Stimulated activated CD4-positive, alpha-beta T cell treated with anti-CD3 and anti-CD28 coated beads, Interleukin-1b, Interleukin-23, amount 100 ng/mL, for 48 hours (primary cell): Measurements from ENCODE around the gene DOCK1.

Source experiments
- DNase-seq: peaks from one replicate; pipeline ENCODE4 v3.0.0-alpha.2; 2020

The DOCK1 gene

DNA sequence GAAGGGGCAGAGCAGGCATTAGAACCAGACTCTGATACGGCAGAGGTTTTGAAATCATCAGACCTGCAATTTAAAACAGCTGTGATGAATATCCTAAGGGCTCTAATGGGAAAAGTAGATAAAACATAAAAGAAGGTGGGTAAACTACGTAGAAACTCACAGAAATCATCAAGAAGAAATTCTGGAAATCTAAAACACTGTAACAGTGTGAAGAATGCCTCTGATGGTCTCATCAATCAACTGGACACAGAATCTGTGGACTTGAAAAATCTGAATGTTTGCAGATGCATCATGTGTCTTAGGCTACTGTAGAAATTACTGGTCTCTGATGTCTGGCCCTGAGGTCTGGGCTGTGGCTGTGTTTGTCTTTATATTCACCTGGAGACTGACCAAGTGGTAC lies 470.8 kb downstream of the DOCK1 start:
- DNase-seq, result no peak

DNA sequence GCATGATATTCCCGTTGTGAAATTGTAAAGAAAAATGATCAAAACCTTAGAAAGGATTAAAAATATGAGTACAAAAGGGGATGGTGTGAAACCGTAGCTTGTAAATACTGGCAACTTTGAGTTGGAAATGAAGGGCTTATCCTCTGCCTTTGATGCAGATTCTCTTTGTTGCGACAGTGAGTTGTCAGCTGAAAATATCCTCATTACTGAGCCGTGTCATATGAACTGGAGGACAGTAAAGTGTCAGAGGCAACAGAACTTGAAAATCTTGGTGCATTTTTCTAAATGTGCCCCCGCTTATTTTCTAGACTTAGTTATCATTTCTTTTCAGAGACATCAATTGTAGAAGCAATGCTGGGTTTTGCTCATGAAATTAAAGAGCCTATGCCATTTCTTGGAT lies 473.4 kb downstream of the DOCK1 start:
- DNase-seq, result no peak

DNA sequence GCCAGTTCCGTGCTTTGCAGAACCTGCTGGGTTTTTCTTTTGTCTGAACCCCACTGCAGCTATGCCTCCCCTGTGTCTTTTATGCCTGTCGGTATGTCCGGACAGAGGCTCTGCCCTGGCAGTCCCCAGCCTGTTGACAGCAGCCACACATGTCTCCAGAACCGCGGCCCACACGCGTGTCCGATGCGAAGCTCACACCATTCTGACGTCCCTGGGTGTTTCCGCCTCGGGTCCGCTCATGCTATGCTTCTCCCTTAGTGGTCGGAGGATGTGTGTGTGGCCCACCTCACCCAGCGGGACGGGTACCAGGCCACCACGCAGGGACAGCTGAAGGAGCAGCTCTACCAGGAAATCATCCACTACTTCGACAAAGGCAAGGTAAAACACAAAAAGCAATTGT lies 479.3 kb downstream of the DOCK1 start:
- no peak for DNase-seq

- DNase-seq, result no peak
Measured at GRCh38 chr10:127385066-127385465, 479.8 kb downstream of the DOCK1 start.

- no peak for DNase-seq
Measured at GRCh38 chr10:127386606-127387327, 481.5 kb downstream of the DOCK1 start.

DNA sequence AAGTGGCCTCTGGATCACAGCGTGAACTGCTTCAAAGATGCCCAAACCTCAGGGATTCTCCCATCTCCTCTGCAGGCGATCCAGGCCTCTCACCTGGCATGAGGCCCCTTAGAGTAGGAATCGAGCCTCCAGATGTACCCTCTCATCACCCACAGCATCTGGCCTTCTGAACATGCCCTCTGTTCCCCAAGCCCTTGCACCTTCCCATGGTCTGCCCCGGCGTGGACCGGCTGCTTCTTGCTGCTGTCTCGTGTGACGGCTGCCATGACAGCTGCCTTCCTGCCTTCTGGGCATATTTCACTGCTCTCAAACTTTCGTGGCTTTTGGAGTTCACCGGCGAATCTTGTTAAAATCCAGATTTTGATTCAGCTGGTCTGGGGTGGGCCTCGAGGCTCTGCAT lies 486.6 kb downstream of the DOCK1 start:
- no peak for DNase-seq

- DNase-seq, result no peak
Measured at GRCh38 chr10:127392351-127393235, 487.4 kb downstream of the DOCK1 start.

GRCh38 chr10:127398140-127398970 lies 493.1 kb downstream of the DOCK1 start:
- no peak for DNase-seq

DNA sequence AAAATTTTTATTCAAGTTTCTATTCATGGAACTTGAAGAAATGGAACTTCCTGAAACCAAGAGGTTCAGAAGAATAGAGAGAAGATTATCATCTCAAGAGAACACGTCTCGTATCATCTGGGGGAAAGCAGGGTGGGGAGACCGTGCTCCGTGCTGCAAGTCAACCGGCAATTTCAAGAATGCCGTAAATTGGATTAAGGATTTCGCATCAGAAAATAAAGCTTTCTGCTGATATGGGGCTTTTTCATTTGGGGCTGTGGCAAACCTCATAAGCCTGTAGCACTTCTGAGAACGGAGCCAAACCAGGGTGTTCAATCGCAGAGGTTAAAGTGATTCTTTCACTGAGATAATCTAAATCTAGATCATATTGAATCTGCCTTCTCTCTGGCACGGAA lies 493.7 kb downstream of the DOCK1 start:
- no peak for DNase-seq

DNA sequence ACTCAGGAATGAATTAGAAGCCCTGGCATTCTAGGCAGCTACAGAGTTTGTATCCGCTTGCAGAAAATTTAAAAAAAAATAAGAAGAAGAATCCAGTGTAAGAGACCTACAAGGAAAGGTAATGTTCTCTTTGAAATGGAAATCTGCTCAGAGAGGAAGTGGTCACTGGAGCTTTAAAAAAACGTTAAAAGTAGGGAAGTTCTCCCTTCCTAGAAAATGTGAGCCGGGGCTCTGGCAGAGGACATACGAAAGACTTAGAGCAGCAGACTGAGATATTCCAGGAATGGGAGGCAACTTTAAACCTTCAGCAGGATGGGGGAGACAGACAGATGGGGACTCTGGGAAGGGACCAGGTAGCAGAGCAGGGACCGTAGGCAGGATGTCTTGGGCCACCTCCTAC lies 494.4 kb downstream of the DOCK1 start:
- DNase-seq, result no peak

DNA sequence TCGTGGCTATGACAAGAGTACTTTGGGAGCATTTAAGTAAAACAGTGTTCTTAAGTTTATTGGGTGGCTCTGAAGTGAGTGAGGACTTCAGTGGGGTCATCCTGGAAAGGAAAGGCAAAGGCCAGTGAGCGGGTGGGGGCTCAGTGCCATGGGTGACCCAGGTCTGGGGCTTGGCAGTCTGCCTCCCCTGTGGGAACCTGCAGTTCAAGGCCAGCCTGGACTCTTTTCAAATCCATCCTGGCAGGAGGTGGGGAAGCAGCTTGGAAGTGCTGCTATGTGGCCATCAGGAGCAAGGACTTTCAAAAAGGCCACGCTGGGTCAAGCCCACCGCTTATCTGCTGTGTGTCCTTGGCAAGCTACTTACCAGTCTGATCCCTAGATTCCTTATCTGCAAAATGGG lies 495.0 kb downstream of the DOCK1 start:
- DNase-seq, result no peak

GRCh38 chr10:127402596-127403409 lies 497.6 kb downstream of the DOCK1 start:
- no peak for DNase-seq

DNA sequence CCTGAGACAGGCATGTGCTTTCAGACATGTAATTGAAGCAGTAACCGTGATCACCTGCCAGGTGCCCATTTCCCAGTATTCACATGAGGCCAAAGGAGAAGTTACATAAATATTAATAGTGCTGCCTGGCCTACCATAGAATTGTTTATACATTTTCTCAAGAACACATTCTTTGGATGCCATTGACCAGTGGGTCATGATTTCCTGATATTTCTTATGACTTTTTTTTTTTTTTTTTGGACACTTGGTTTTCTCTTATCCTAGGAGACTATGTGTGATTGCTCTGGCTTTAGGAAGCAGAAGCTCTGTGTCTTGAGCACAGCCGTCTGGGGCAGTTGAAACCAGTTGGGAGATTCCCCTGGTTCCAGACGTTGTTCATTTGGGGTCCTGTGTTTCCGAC lies 500.0 kb downstream of the DOCK1 start:
- no peak for DNase-seq

GRCh38 chr10:127406018-127406550 lies 500.9 kb downstream of the DOCK1 start:
- DNase-seq, result no peak

DNA sequence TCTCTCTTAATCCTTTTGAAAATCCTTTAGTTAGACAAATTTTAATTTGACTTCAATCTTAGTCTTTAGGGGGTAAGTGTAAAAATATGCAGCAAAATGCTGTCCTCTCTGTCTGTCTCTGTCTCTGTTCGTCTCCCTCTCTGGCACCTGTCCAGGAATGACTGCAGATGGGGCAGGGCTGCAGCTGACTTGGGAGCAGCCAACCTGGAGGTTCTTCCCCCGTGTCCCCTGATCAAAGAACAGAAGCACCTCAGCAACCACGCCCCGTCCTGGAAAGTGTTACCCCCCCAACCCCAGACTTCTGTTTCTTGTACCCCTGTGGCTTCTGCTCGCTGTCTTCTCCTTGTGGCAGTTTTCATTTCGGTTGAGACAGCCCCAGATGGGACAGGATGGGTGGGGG lies 502.3 kb downstream of the DOCK1 start:
- DNase-seq, result no peak

DNA sequence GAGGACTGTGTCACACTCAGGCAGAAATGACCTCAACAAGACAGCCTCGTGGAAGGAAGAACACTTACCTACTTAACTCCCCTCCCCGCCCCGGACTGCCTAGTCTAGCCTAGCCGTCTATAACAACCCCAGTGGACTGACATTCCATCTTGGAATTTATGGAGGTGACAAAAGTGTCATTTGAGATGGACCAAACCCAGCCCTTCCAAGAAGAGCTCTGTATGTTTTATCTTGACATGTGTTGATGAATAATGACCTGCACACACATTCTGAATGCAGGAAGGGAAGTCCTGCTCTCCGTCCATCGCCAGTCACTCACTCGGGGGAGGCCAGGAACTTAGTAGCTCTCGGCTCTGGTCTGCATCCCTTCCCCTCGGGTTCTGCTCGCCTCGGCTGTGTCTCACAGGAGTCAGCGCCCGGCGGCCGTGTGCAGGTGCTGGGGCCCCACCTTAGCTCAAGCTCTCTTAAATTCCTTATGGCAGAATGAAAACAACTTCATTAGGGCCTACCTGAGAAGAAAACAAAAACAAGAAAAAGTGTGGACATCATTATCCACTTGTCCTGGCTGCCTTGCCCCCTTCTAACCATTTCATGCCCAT lies 503.0 kb downstream of the DOCK1 start:
- no peak for DNase-seq

- no peak for DNase-seq
Measured at GRCh38 chr10:127408733-127409132, 503.5 kb downstream of the DOCK1 start.

DNA sequence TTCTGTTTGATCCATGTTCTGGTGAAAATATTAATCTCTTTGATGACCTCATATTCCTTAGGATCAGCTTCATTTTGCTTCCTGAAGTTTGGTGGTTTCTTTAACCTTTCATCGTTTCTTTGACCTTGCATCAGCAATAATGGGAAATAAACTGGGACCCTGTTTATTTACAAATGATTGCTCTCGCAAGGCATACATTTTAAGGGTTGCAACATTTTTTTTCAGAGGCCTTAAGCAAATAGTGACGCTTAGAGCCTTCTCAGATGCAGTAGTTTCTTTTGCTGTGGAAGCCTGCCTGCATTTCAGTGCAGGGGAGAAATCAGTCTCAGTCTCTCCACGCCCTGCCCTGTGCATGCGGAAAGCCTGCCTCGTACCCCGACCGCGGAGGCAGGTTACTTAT lies 504.8 kb downstream of the DOCK1 start:
- no peak for DNase-seq

- no peak for DNase-seq
Measured at GRCh38 chr10:127411062-127411461, 505.8 kb downstream of the DOCK1 start.

GRCh38 chr10:127413326-127413725 lies 508.1 kb downstream of the DOCK1 start:
- no peak for DNase-seq

DNA sequence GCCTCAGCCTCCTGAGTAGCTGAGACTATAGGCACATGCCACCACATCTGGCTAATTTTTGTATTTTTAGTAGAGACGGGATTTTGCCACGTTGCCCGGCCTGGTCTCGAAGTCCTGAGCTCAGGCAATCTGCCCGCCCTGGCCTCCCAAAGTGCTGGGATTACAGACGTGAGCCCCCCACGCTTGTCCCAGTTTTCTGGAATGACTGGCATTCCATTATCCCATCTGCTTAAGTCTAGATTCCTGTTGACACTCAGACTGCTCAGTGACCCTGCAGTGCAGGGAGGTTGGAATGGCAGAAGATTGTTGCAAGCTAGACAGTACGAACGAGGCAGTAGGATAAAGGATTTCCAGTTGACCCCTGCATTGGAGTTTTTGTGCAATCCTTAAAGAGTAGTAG lies 508.8 kb downstream of the DOCK1 start:
- no peak for DNase-seq

- no peak for DNase-seq
Measured at GRCh38 chr10:127415116-127415515, 509.9 kb downstream of the DOCK1 start.
